Transverse colon (tissue), 4 donors: ENCODE measurements around the gene OPTN. TPM values are rescaled to one million over a fixed set of nuclear protein-coding genes. Genes with fewer than 3 reads are reported as not detected.
A peak's percentile ranks its signal among the peaks of the same experiment; 100 is the strongest.

Source experiments
- DNase-seq: peaks from one replicate; pipeline ENCODE4 v3.0.0-alpha.2; 2019
- H3K27ac ChIP-seq, 4 donors: fragments of 200-600 bp; sonication (generic); 2 replicates each; pipeline ENCODE4 v1.5.1; 2016 to 2018; ENCODE audit warnings: inconsistent platforms in 4 of 4
- H3K27me3 ChIP-seq: fragments of 200-600 bp; sonication (generic); 2 replicates; pipeline ENCODE4 v1.5.1; 2017; ENCODE audit warnings: inconsistent platforms
- H3K36me3 ChIP-seq, 4 donors: fragments of 200-600 bp; sonication (generic); 2 replicates each; pipeline ENCODE4 v1.5.1; 2017 to 2019; ENCODE audit warnings: inconsistent platforms in 4 of 4
- H3K4me1 ChIP-seq, 4 donors: fragments of 200-600 bp; sonication (generic); 2 replicates each; pipeline ENCODE4 v1.5.1; 2017 to 2020; ENCODE audit warnings: inconsistent platforms in 4 of 4
- H3K4me3 ChIP-seq, 4 donors: fragments of 200-600 bp; sonication (generic); 1 replicate in 1 of 4; 2 replicates in 3 of 4; pipeline versions ENCODE4 v1.5.1 to v1.6.1; 2017 to 2019; ENCODE audit warnings: inconsistent platforms in 4 of 4
- H3K9me3 ChIP-seq, 2 donors: fragments of 200-600 bp; sonication (generic); 2 replicates each; pipeline ENCODE4 v1.5.1; 2017 to 2019; ENCODE audit warnings: inconsistent platforms in 2 of 2
- EP300 ChIP-seq: sonication (generic); formaldehyde crosslinking; IDR thresholded peaks from one replicate; pipeline ENCODE4 v1.6.1; 2017; ENCODE audit warnings: antibody characterized with exemption, low read depth
- POLR2A ChIP-seq: fragments of 450-650 bp; IDR thresholded peaks from one replicate; pipeline ENCODE4 v1.6.1; 2016; ENCODE audit warnings: antibody characterized with exemption, mild to moderate bottlenecking, moderate library complexity
- POLR2AphosphoS5 ChIP-seq, 3 donors: sonication (generic); formaldehyde crosslinking; IDR thresholded peaks; one replicate each; pipeline ENCODE4 v1.6.1; 2016; ENCODE audit warnings: antibody characterized with exemption in 3 of 3
- WGBS, 2 donors: methylation state at CpG; one replicate each; pipeline ENCODE4 v1.1.5; 2018; ENCODE audit warnings: low coverage in 1 of 2; 5-methylcytosine and 5-hydroxymethylcytosine counted together
- in situ Hi-C, 4 donors: fragments of 200-750 bp; cut with MboI; loops; one replicate each; pipeline versions ENCODE4 v1.15.0 to v1.15.1; 2017; ENCODE audit warnings: low sequenced_read_pairs in 3 of 4, low pct_ligation_motif_present in 1 of 4, low pct_unique_long_range_greater_than_20kb in 1 of 4
- intact Hi-C: fragments of 100-400 bp; cut with DNase I; formaldehyde crosslinking; loops from one replicate; pipeline ENCODE4 v1.15.1; 2023; ENCODE audit warnings: low total_unique reads
- total RNA-seq, 4 donors: library from RNA; depleted of rRNA; stranded (reverse); fragments of >200 nt; gene quantifications; one replicate each; pipeline ENCODE4 v1.1.0, GENCODE V29; 2016
- TF ChIP-seq, protein P1 (sequence below), 5 experiments: fragments of 200-600 bp in 3 of 5; fragments of 450-650 bp in 2 of 5; sonication (generic) in 3 of 5; IDR thresholded peaks; 1 replicate in 2 of 5; 2 replicates in 3 of 5; pipeline ENCODE4 v1.5.1; 2016 to 2017; ENCODE audit warnings: antibody characterized with exemption in 5 of 5, inconsistent platforms in 3 of 5, mild to moderate bottlenecking in 2 of 5, moderate library complexity in 1 of 5

The OPTN gene
- total RNA-seq, 4 donors from 2014 or later, result 39.2 to 74.8 (median 66.3) TPM

DNA sequence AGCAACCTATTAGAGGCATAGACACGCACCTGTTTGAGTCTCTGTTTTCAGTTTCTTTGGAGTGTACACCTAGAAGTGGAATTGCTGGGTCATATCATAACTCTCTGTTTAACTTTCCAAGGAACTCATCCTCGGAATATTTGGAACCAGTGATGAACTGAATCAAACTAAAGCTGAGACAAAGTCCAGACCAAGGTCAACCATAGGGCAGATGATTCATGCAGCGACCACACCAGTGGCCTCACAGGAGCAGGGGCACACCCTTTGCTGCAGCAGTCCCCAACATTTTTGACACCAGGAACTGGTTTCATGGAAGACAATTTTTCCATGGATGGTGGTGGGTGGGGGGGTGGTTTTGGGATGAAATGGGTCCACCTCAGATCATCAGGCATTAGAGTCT is 4.9 kb upstream of the OPTN start:
- in situ Hi-C loops, result loop anchor here in 1 of 4 donors (25.0 kb wide), 1 partner anchor 833 kb away; no protein-coding TSS in a partner anchor

DNA sequence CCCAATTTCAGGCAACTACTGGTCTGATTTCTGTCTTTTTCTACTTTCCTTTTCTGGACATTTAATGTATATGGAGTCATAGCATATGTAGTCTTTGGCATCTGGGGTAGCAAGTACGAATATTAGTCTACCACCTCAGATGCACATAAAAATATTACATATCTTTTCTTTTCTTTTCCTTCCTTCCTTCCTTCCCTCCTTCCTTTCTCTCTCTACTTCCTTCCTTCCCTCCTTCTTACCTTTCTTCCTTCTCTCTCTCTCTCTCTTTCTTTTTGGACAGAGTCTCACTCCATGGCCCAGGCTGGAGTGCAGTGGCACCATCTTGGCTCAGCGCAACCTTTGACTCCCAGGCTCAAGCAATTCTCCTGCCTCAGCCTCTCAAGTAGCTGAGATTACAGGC is 4.0 kb upstream of the OPTN start:
- in situ Hi-C loops, result loop anchor here in 1 of 4 donors (25.0 kb wide), 1 partner anchor 834 kb away; no protein-coding TSS in a partner anchor

More for the DNA sequence above, 4.9 kb upstream of the OPTN start:
- intact Hi-C loops, result loop anchor here (5.0 kb wide), 1 partner anchor 1898 kb away; no protein-coding TSS in a partner anchor
- Histone ChIP-seq H3K4me1 (peaks cover 0 to 8% (median 4%) of the 10 kb centered on the region in 4 donors), H3K27ac (no peak overlapping the region), H3K27me3 (no peaks in the 10 kb centered on the region), H3K36me3 (no peaks in the 10 kb centered on the region), H3K9me3 (no peaks in the 10 kb centered on the region), H3K4me3 (no peak overlapping the region)
- TF ChIP-seq, protein P1, sequence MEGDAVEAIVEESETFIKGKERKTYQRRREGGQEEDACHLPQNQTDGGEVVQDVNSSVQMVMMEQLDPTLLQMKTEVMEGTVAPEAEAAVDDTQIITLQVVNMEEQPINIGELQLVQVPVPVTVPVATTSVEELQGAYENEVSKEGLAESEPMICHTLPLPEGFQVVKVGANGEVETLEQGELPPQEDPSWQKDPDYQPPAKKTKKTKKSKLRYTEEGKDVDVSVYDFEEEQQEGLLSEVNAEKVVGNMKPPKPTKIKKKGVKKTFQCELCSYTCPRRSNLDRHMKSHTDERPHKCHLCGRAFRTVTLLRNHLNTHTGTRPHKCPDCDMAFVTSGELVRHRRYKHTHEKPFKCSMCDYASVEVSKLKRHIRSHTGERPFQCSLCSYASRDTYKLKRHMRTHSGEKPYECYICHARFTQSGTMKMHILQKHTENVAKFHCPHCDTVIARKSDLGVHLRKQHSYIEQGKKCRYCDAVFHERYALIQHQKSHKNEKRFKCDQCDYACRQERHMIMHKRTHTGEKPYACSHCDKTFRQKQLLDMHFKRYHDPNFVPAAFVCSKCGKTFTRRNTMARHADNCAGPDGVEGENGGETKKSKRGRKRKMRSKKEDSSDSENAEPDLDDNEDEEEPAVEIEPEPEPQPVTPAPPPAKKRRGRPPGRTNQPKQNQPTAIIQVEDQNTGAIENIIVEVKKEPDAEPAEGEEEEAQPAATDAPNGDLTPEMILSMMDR (IDR thresholded peaks at IDR 0.05), result no peak
- TF ChIP-seq EP300 (no peak), POLR2AphosphoS5 (IDR thresholded peaks at IDR 0.05) (no peak), POLR2A (no peak)
- DNase-seq, result no peak
- WGBS, 2 donors, result 76% methylated on average over 3 of the region's 3 CpGs; no CpG with 5 or more reads in 1 of the 2 donors

DNA sequence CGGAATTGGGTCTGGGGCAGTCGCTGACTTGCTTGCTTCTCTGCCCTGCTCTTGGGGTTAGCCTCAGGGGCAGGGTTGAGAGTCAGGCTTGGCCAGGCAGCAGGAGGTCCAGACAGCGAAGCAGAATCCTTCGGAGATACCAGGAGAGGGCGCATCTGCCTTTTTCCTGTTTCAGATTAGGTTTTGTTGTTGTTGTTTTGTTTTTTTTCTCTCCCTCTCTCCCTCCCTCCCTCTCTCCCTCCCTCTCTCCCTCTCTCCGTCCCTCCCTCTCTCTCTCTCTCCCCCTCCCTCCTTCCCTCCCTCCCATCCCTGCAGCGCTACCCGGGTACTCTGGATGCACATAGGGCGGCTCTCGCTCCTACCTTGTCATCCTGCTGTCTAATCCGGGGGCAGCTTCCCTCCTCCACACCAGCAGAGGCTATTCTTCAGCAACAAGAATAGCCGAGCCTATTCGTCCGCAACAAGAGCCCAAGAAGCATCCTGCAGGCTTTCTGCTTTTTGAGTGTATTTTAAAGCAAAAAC is 758 bp upstream of the OPTN start:
- peak; percentile 62 for DNase-seq
- H3K4me1 ChIP-seq, result peaks cover 3 to 30% (median 16%) of the 10 kb centered on the region in 4 donors
- H3K9me3 ChIP-seq, result no peaks in the 10 kb centered on the region
- 3 to 4% methylated on average over 13 to 14 of the region's 14 CpGs for WGBS, 2 donors
- no peak for TF ChIP-seq POLR2A
- TF ChIP-seq, protein P1 (IDR thresholded peaks at IDR 0.05), result peak in 3 of 5 experiments; percentile 20 to 36 (median 25)
- intact Hi-C loops (loop anchor here (5.0 kb wide), 1 partner anchor 1902 kb away; no protein-coding TSS in a partner anchor), in situ Hi-C loops (loop anchor here in 1 of 4 donors (25.0 kb wide), 1 partner anchor 837 kb away; no protein-coding TSS in a partner anchor)
- H3K36me3 ChIP-seq, result no peaks in the 10 kb centered on the region
- H3K27ac ChIP-seq, result peak overlapping the region; percentile 91 to 99 (median 93)
- H3K4me3 ChIP-seq, result peak overlapping the region; percentile 50 to 95 (median 78)
- H3K27me3 ChIP-seq, result no peaks in the 10 kb centered on the region

More for the DNA sequence above, 4.0 kb upstream of the OPTN start:
- H3K27ac ChIP-seq, result no peak overlapping the region
- WGBS, 2 donors, result 96% methylated on average over 2 of the region's 2 CpGs; no CpG with 5 or more reads in 1 of the 2 donors
- no peaks in the 10 kb centered on the region for H3K27me3 ChIP-seq
- intact Hi-C loops, result loop anchor here (5.0 kb wide), 1 partner anchor 1899 kb away; no protein-coding TSS in a partner anchor
- H3K9me3 ChIP-seq, result no peaks in the 10 kb centered on the region
- no peak for DNase-seq
- H3K4me1 ChIP-seq, result peaks cover under 1 to 10% (median 4%) of the 10 kb centered on the region in 4 donors
- TF ChIP-seq, protein P1 (IDR thresholded peaks at IDR 0.05), result no peak
- TF ChIP-seq EP300, result no peak
- no peak for TF ChIP-seq POLR2AphosphoS5 (IDR thresholded peaks at IDR 0.05)
- no peak for TF ChIP-seq POLR2A
- no peaks in the 10 kb centered on the region for H3K36me3 ChIP-seq
- H3K4me3 ChIP-seq, result no peak overlapping the region

DNA sequence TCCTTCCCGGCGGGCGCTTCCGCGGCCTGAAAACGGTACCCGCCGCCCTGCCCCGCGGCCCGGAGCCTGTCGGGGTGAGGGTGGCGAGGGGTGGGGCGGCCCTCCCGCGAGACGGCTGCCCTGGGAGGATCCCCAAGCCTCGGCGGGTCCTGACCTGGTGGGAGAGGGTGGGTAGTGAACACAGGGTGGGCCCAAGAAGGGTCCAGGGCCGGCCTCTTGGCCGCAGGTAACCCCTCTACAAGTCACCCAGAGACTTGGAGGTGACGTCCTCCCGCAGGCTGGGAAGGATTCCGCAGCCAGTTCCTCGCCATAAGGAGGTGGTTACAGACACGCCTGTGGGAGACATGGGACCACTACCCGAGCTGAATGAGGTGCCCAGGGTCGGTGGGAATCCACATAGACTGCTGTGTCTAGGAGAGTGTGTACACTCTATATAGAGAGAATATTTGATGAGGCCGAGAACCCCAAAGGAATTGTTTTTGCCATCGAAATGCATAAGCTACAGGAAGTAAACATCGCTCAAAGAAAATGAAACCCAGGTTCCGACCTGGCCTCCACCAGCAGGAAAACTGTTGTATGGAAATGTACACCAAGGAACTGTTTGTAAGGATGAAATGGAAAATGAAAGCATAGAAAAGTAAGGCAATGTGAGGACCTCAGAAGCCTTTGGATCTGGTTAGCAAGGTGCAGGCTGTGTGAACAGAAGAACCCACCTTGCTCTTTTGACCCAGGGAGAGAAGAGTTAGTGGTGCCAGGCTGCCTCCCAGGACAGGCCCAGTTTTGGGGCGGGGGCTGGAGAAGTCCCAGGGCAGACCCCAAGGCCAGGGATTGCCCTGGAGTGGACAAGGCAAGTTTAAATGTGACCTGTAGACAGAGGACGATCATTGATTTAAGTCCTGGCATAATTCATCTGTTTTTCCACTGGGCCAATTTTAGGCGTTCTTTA is 659 bp downstream of the OPTN start:
- Histone ChIP-seq H3K4me1 (peaks cover 3 to 35% (median 19%) of the 10 kb centered on the region in 4 donors), H3K27ac (peak overlapping the region; percentile 91 to 99 (median 93)), H3K27me3 (no peaks in the 10 kb centered on the region), H3K4me3 (peak overlapping the region; percentile 50 to 95 (median 78)), H3K36me3 (no peaks in the 10 kb centered on the region), H3K9me3 (no peaks in the 10 kb centered on the region)
- intact Hi-C loops (no loop called here), in situ Hi-C loops (no loop called here)
- TF ChIP-seq POLR2A, result peak; percentile 6
- no peak for TF ChIP-seq EP300
- TF ChIP-seq POLR2AphosphoS5 (IDR thresholded peaks at IDR 0.05), result peak in 1 of 3 donors; percentile 40
- TF ChIP-seq, protein P1 (IDR thresholded peaks at IDR 0.05), result no peak
- WGBS, 2 donors, result 4 to 17% methylated on average over 4 to 32 of the region's 35 CpGs
- DNase-seq, result peak; percentile 43
